ENCODE results near the gene EPHA2.
"Not testable (repeated sequence)": the region's sequence is repeated elsewhere in the genome, so short reads cannot be mapped to it uniquely, and the experiment has no call there.

Gene EPHA2

DNA sequence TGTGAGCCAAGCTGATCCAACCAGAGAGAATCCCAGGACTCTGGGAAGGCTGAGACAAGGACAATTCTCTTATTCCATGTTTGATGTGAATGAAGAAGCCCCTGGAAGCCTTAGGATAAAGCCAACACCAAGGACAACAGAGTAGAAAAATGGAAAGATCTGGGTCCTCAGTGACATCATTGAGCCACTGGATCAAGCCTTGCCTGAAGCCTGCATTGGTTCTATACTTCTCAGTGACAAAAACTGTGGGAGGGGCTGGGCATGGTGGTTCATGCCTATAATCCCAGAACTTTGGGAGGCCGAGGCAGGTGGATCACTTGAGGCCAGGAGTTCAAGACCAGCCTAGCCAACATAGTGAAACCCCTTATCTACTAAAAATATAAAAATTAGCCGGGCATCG lies 41.0 kb upstream of the EPHA2 start:
- Histone ChIP-seq H3K9me2 (replicated peaks; ENCODE audit: insufficient read depth, low read length) (no peaks in the 10 kb centered on the region), H2AFZ (ENCODE audit: low read depth, low read length, severe bottlenecking) (no peak overlapping the region), H3F3A (ENCODE audit: insufficient read depth) (no peaks in the 10 kb centered on the region), H3K27me3 (ENCODE audit: low read length) (no peaks in the 10 kb centered on the region), H3K27ac (ENCODE audit: low read depth, low read length) (no peak overlapping the region), H3K4me3 (ENCODE audit: insufficient read depth, low read length, poor library complexity, severe bottlenecking) (no peak overlapping the region), H4K20me1 (ENCODE audit: low read depth, low read length) (no peaks in the 10 kb centered on the region), H3K9me3 (ENCODE audit: insufficient read depth, low read length) (no peaks in the 10 kb centered on the region), H3K4me2 (ENCODE audit: low read depth, low read length, poor library complexity, severe bottlenecking) (no peak overlapping the region), H3K9ac (ENCODE audit: low read length) (no peak overlapping the region), H3K36me3 (ENCODE audit: low read length) (no peaks in the 10 kb centered on the region), H3K79me2 (ENCODE audit: insufficient read depth, low read length) (no peaks in the 10 kb centered on the region)
- TF ChIP-seq, protein P1, sequence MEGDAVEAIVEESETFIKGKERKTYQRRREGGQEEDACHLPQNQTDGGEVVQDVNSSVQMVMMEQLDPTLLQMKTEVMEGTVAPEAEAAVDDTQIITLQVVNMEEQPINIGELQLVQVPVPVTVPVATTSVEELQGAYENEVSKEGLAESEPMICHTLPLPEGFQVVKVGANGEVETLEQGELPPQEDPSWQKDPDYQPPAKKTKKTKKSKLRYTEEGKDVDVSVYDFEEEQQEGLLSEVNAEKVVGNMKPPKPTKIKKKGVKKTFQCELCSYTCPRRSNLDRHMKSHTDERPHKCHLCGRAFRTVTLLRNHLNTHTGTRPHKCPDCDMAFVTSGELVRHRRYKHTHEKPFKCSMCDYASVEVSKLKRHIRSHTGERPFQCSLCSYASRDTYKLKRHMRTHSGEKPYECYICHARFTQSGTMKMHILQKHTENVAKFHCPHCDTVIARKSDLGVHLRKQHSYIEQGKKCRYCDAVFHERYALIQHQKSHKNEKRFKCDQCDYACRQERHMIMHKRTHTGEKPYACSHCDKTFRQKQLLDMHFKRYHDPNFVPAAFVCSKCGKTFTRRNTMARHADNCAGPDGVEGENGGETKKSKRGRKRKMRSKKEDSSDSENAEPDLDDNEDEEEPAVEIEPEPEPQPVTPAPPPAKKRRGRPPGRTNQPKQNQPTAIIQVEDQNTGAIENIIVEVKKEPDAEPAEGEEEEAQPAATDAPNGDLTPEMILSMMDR (IDR thresholded peaks at IDR 0.05; ENCODE audit: insufficient read depth, low read length, poor library complexity, severe bottlenecking), result no peak
- TF ChIP-seq EZH2phosphoT487 (conservative IDR thresholded peaks at IDR 0.05; ENCODE audit: low read length), result no peak

DNA sequence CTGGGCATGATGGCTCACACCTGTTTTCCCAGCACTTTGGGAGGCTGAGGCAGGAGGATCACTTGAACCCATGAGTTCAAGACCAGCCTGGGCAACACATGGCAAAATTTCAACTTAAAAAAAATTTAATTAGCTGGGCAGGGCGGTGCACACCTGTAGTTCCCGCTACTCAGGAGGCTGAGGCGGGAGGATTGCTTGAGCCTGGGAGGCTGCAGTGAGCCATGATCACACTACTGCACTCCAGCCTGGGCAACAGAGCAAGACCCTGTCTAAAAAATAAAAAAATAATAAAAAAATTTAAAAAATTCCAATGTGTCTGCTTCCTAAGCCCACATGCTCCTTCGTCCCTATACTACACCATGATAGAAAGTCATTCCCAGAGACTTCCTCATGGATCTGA lies 40.3 kb upstream of the EPHA2 start:
- not testable (repeated sequence) for H3K4me2 ChIP-seq (ENCODE audit: low read depth, low read length, poor library complexity, severe bottlenecking); H3K9me3 ChIP-seq (ENCODE audit: insufficient read depth, low read length); H2AFZ ChIP-seq (ENCODE audit: low read depth, low read length, severe bottlenecking); H3K9me2 ChIP-seq (replicated peaks; ENCODE audit: insufficient read depth, low read length); H3K4me3 ChIP-seq (ENCODE audit: insufficient read depth, low read length, poor library complexity, severe bottlenecking); H3K27me3 ChIP-seq (ENCODE audit: low read length); H3K36me3 ChIP-seq (ENCODE audit: low read length); H3K27ac ChIP-seq (ENCODE audit: low read depth, low read length); H3K79me2 ChIP-seq (ENCODE audit: insufficient read depth, low read length); H3F3A ChIP-seq (ENCODE audit: insufficient read depth); H4K20me1 ChIP-seq (ENCODE audit: low read depth, low read length); H3K9ac ChIP-seq (ENCODE audit: low read length)

DNA sequence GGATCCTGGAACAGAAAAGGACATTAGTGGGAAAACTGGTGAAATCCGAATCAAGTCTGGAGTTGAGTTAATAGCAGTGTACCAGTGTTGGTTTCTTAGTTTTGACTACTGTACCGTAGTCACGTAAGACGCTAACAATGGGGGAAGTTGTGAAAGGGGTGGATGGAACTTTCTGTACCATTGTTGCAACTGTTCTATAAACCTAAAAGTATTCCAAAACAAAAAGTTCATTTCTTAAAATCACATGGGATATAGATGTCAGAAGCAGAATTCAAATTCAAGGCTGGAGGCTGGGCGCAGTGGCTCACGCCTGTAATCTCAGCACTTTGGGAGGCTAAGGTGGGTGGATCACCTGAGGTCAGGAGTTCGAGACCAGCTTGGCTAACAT lies 39.6 kb upstream of the EPHA2 start:
- Histone ChIP-seq H3K9ac (ENCODE audit: low read length) (no peak overlapping the region), H3K9me2 (replicated peaks; ENCODE audit: insufficient read depth, low read length) (no peaks in the 10 kb centered on the region), H2AFZ (ENCODE audit: low read depth, low read length, severe bottlenecking) (no peak overlapping the region), H4K20me1 (ENCODE audit: low read depth, low read length) (no peaks in the 10 kb centered on the region), H3K9me3 (ENCODE audit: insufficient read depth, low read length) (no peaks in the 10 kb centered on the region), H3K4me2 (ENCODE audit: low read depth, low read length, poor library complexity, severe bottlenecking) (no peak overlapping the region), H3K27me3 (ENCODE audit: low read length) (no peaks in the 10 kb centered on the region), H3K36me3 (ENCODE audit: low read length) (no peaks in the 10 kb centered on the region), H3F3A (ENCODE audit: insufficient read depth) (no peaks in the 10 kb centered on the region), H3K79me2 (ENCODE audit: insufficient read depth, low read length) (no peaks in the 10 kb centered on the region), H3K4me3 (ENCODE audit: insufficient read depth, low read length, poor library complexity, severe bottlenecking) (no peak overlapping the region), H3K27ac (ENCODE audit: low read depth, low read length) (no peak overlapping the region)
- no peak for TF ChIP-seq EZH2phosphoT487 (conservative IDR thresholded peaks at IDR 0.05; ENCODE audit: low read length)
- TF ChIP-seq, protein P1 (IDR thresholded peaks at IDR 0.05; ENCODE audit: insufficient read depth, low read length, poor library complexity, severe bottlenecking), result no peak

DNA sequence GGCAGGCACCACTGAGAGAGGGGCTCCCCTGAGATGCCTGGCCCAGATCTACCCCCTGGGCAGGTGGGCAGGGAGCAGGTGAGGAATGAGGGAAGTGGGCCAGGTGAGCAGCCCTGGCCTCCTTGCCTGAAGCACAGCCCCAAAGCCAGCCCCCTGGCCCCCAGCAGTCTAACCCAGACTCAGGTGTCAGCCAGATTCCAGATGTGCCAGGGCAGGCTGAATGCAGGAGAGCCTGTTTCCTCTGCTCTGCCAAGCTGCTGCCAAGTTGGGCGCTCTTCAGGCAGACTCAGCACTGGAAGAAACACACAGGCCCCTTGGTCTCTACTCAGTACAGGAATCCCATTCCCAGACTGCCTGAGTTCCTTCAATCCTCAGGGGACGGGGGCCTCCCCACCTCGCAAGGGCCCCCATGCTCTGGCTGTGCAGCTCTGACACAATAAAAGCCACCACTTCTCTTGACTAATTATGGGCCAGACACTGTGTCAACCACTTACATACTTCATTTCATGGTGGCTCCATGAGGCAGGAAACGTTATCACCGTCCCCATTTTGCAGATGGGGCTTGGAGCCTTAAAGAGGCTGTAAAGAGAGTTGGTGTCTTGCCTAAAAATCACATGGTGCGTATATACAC lies 36.2 kb upstream of the EPHA2 start:
- no peak overlapping the region for H3K4me3 ChIP-seq (ENCODE audit: insufficient read depth, low read length, poor library complexity, severe bottlenecking)
- H3K9ac ChIP-seq (ENCODE audit: low read length), result no peak overlapping the region
- no peaks in the 10 kb centered on the region for H3K36me3 ChIP-seq (ENCODE audit: low read length)
- no peak overlapping the region for H3K4me2 ChIP-seq (ENCODE audit: low read depth, low read length, poor library complexity, severe bottlenecking)
- H4K20me1 ChIP-seq (ENCODE audit: low read depth, low read length), result no peaks in the 10 kb centered on the region
- TF ChIP-seq, protein P1 (IDR thresholded peaks at IDR 0.05; ENCODE audit: insufficient read depth, low read length, poor library complexity, severe bottlenecking), result no peak
- TF ChIP-seq EZH2phosphoT487 (conservative IDR thresholded peaks at IDR 0.05; ENCODE audit: low read length), result no peak
- no peaks in the 10 kb centered on the region for H3K9me2 ChIP-seq (replicated peaks; ENCODE audit: insufficient read depth, low read length)
- H3K27me3 ChIP-seq (ENCODE audit: low read length), result no peaks in the 10 kb centered on the region
- H3F3A ChIP-seq (ENCODE audit: insufficient read depth), result no peaks in the 10 kb centered on the region
- no peaks in the 10 kb centered on the region for H3K9me3 ChIP-seq (ENCODE audit: insufficient read depth, low read length)
- H3K79me2 ChIP-seq (ENCODE audit: insufficient read depth, low read length), result no peaks in the 10 kb centered on the region
- no peak overlapping the region for H2AFZ ChIP-seq (ENCODE audit: low read depth, low read length, severe bottlenecking)
- H3K27ac ChIP-seq (ENCODE audit: low read depth, low read length), result no peak overlapping the region
